Measurements from ENCODE around the gene SUGCT.

Gene SUGCT

DNA sequence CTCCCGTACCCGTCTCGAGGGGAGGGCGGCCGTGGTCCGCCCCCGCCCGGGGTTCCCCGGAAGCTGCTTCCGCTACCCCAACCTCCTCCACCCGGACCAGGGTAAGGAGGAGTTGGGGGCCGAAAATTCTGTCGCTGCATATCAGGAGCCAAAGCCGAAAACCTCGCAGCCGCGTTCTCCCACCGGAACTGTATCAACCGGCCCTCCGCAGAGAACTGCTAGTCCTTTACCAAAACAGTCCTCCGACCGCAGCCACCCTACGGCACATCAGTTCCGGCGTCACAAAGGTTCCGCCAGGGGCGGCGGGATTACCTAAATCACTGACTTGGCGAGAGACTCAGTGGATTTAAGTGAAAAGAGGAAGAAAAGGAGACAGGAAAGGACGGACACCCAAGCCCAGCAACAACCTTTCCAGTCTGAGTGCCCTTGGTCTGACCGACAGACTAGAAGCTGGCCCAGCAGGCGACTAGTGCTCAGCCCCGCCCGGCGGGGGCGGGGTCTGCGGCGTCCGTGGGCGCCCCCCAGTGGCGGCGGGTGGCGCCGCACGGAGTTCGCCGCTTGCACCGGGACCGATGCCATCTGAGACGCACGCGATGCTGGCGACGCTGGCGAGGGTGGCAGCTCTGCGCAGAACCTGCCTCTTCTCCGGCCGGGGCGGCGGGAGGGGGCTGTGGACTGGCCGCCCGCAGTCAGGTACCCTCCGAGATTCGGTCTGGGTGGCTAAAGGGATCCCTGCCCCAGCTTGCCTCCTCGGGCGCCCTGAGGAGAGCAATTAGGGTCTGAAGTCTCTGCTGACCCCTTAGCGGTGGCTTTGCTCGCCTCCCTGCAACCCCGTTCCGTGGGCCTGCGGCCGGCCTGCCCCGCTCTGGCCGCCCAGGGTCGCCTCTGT, at the start of gene SUGCT, which contains the start of gene MPLKIP:
TSS of gene SUGCT (plus strand) at position 578 of the 889 bp plus-strand sequence.
TSS of gene MPLKIP (minus strand) at position 195 of the 889 bp plus-strand sequence. CDS start at position 140, 55 bp downstream.
- Histone ChIP-seq H3K4me3 (ENCODE audit: low read depth, low read length) (peak within 1 kb of the TSS; percentile 97), H3K9me3 (ENCODE audit: control insufficient read depth, insufficient read depth, low read depth, low read length) (no peaks in the 10 kb centered on the region), H3K36me3 (ENCODE audit: control insufficient read depth, insufficient read depth, low read length) (peaks cover 3% of the 10 kb centered on the region), H3K4me1 (ENCODE audit: control insufficient read depth, insufficient read depth, low read length) (peaks cover 6% of the 10 kb centered on the region; the same call in 1 of the 2 replicates), H3K27ac (ENCODE audit: low read depth, low read length) (peak within 1 kb of the TSS; percentile 87; the same call in 1 of the 2 replicates), H3K9ac (ENCODE audit: low read length) (peak within 1 kb of the TSS; percentile 87), H3K27me3 (ENCODE audit: control insufficient read depth, insufficient read depth, low read length) (peaks cover 16% of the 10 kb centered on the region)

DNA sequence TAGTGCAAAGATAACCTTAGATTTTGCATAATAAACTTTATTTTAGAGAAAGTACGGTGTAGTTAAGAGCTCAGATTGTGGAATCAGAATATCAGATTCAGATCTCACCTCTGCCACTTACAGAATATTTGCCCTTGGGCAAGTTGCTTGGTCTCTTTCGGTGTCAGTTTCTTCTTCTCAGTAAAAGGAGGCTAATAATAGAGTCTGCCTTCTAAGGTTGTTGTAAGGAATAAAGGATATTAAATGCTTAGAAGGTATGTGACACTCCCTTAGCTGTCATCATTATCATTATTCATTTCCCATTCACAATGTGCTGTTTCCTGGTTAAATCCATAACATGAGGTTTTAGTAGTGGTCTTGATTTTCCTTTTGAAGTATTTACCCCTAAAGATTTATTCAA, 42.6 kb upstream of the SUGCT start:
- Histone ChIP-seq H3K4me1 (ENCODE audit: control insufficient read depth, insufficient read depth, low read length) (peaks cover 12% of the 10 kb centered on the region), H3K9me3 (ENCODE audit: control insufficient read depth, insufficient read depth, low read depth, low read length) (no peaks in the 10 kb centered on the region), H3K4me3 (ENCODE audit: low read depth, low read length) (no peak overlapping the region), H3K27me3 (ENCODE audit: control insufficient read depth, insufficient read depth, low read length) (no peaks in the 10 kb centered on the region), H3K9ac (ENCODE audit: low read length) (no peak overlapping the region), H3K27ac (ENCODE audit: low read depth, low read length) (no peak overlapping the region), H3K36me3 (ENCODE audit: control insufficient read depth, insufficient read depth, low read length) (peaks cover 58% of the 10 kb centered on the region)

DNA sequence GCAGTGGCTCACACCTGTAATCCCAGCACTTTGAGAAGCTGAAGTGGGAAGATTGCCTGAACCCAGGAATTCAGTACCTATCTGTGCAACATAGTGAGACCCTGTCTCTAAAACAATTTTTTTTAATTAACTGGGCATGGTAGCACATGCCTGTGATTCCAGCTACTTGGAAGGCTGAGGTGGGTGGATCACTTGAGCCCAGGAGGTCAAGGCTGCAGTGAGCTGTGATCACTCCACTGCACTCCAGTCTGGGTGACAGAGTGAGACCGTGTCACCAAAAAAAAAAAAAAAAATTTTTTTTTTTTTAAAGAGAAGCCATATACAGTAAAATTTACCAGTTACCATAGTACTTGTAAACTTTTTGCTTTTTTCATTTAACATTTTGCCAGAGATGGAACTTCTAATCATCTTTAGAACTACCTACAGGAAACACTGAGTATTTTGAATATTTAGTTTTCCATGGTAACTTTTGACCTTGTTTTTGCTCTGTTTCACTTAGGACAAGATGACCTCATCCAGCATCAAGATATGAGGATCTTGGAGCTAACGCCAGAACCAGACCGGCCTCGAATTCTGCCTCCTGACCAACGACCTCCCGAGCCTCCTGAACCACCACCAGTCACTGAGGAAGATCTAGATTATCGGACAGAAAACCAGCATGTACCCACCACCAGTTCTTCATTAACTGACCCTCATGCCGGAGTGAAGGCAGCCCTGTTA, 41.0 kb upstream of the SUGCT start:
- Histone ChIP-seq H3K36me3 (ENCODE audit: control insufficient read depth, insufficient read depth, low read length) (peaks cover 46% of the 10 kb centered on the region), H3K4me3 (ENCODE audit: low read depth, low read length) (no peak overlapping the region), H3K27me3 (ENCODE audit: control insufficient read depth, insufficient read depth, low read length) (no peaks in the 10 kb centered on the region), H3K9ac (ENCODE audit: low read length) (no peak overlapping the region), H3K9me3 (ENCODE audit: control insufficient read depth, insufficient read depth, low read depth, low read length) (no peaks in the 10 kb centered on the region), H3K4me1 (ENCODE audit: control insufficient read depth, insufficient read depth, low read length) (peaks cover 12% of the 10 kb centered on the region), H3K27ac (ENCODE audit: low read depth, low read length) (no peak overlapping the region)

DNA sequence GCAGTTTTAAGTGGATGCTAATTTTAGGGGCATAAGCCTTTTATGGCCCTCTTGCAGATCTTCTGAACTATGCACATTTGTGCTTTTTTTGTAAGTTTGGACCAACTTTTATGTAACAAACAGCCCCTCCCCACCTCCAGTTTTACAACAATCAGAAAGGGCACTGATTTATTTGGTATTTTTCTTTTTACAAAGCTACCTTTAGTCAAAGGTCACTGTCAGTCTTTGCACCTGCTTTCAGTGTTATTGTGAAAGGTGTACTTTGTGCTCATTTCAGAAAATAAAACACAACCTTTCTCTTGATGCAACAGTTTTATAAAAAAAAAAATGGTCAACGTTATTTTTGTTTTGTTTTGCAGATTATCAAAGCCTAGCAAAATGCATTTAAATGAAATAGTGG, 39.6 kb upstream of the SUGCT start:
- peaks cover 36% of the 10 kb centered on the region for H3K36me3 ChIP-seq (ENCODE audit: control insufficient read depth, insufficient read depth, low read length)

DNA sequence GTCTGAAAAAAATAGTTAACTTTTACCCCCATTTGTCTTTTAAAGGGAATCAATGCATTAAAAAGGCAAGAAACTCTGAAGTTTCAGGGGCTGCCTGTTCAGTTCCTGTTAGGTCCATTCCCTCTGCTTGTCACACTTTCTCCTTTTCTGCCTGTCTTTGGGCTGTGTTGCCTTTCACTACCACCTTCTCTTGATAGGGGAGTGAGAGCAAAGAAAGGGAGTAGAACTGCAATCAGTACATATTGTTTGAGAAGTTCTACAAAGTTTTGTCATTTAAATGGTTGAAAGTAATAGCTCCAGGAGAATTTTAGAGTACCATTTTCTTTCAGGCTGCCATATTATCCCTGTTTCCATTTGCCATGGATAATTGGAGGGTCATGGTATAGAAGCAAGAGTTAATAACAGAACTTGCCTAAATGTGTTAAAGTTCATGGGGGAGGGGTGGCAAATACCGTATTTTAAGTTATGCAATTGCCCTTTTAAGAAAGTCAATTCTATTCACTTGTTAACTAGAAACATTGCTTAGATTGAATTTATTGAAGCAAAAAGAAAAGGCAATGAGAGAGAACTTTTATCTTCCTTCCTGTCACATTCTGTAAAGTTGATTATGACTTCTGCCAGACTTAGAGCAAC, 39.0 kb upstream of the SUGCT start:
- Histone ChIP-seq H3K4me1 (ENCODE audit: control insufficient read depth, insufficient read depth, low read length) (peaks cover 12% of the 10 kb centered on the region), H3K4me3 (ENCODE audit: low read depth, low read length) (no peak overlapping the region), H3K36me3 (ENCODE audit: control insufficient read depth, insufficient read depth, low read length) (peaks cover 36% of the 10 kb centered on the region), H3K9ac (ENCODE audit: low read length) (no peak overlapping the region), H3K9me3 (ENCODE audit: control insufficient read depth, insufficient read depth, low read depth, low read length) (no peaks in the 10 kb centered on the region), H3K27ac (ENCODE audit: low read depth, low read length) (no peak overlapping the region), H3K27me3 (ENCODE audit: control insufficient read depth, insufficient read depth, low read length) (no peaks in the 10 kb centered on the region)

More for the DNA sequence above, 39.6 kb upstream of the SUGCT start:
- no peaks in the 10 kb centered on the region for H3K27me3 ChIP-seq (ENCODE audit: control insufficient read depth, insufficient read depth, low read length)
- H3K27ac ChIP-seq (ENCODE audit: low read depth, low read length) = no peak overlapping the region
- H3K9me3 ChIP-seq (ENCODE audit: control insufficient read depth, insufficient read depth, low read depth, low read length) = no peaks in the 10 kb centered on the region
- H3K4me3 ChIP-seq (ENCODE audit: low read depth, low read length) = no peak overlapping the region
- H3K9ac ChIP-seq (ENCODE audit: low read length) = no peak overlapping the region
- H3K4me1 ChIP-seq (ENCODE audit: control insufficient read depth, insufficient read depth, low read length) = peaks cover 12% of the 10 kb centered on the region

DNA sequence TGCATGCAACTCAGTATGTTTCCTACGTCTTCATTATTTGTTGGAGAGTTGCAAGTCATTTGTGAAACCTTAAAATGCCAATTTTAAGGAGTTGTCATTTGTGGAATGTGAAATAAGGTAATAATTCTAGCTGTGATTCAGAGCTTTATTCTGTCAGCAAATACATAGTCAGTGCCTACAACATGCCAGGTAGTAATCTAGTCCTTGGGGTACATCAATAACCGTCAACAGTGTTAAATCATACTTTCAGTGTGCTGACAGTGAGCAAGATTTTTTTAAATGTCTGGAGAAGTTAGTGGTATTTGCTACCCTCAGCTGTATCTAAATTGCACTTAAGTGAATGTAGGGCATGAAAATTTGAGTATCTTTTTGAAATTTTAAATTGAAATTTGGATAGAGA, 37.1 kb upstream of the SUGCT start:
- H3K27me3 ChIP-seq (ENCODE audit: control insufficient read depth, insufficient read depth, low read length) = no peaks in the 10 kb centered on the region

DNA sequence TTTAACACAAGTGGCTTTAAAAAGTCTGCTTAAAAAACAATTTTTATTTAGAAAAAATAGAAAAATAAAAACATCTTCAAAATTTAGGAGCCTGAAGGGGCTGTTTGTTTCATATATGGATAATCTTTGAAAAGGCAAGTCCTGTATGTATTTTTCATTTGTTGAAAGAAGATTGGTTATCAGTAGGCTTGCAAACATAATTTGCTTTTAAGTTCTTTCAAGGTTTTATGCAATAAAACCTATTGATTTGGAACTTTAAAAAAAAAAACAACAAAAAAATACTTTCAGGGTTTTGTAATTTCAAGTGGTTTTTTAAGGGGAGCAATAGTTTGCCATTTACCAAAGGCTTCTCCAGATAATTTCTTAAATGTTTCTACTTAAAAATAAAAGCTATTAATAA, 36.0 kb upstream of the SUGCT start:
- H3K4me1 ChIP-seq (ENCODE audit: control insufficient read depth, insufficient read depth, low read length) = peaks cover 12% of the 10 kb centered on the region
- no peaks in the 10 kb centered on the region for H3K9me3 ChIP-seq (ENCODE audit: control insufficient read depth, insufficient read depth, low read depth, low read length)
- H3K9ac ChIP-seq (ENCODE audit: low read length) = no peak overlapping the region
- H3K27me3 ChIP-seq (ENCODE audit: control insufficient read depth, insufficient read depth, low read length) = no peaks in the 10 kb centered on the region
- no peak overlapping the region for H3K4me3 ChIP-seq (ENCODE audit: low read depth, low read length)
- peaks cover 16% of the 10 kb centered on the region for H3K36me3 ChIP-seq (ENCODE audit: control insufficient read depth, insufficient read depth, low read length)
- no peak overlapping the region for H3K27ac ChIP-seq (ENCODE audit: low read depth, low read length)

More for the DNA sequence above, 37.1 kb upstream of the SUGCT start:
- H3K9me3 ChIP-seq (ENCODE audit: control insufficient read depth, insufficient read depth, low read depth, low read length) = no peaks in the 10 kb centered on the region
- H3K4me1 ChIP-seq (ENCODE audit: control insufficient read depth, insufficient read depth, low read length) = peaks cover 12% of the 10 kb centered on the region
- H3K27ac ChIP-seq (ENCODE audit: low read depth, low read length) = no peak overlapping the region
- peaks cover 26% of the 10 kb centered on the region for H3K36me3 ChIP-seq (ENCODE audit: control insufficient read depth, insufficient read depth, low read length)
- H3K9ac ChIP-seq (ENCODE audit: low read length) = no peak overlapping the region
- H3K4me3 ChIP-seq (ENCODE audit: low read depth, low read length) = no peak overlapping the region

DNA sequence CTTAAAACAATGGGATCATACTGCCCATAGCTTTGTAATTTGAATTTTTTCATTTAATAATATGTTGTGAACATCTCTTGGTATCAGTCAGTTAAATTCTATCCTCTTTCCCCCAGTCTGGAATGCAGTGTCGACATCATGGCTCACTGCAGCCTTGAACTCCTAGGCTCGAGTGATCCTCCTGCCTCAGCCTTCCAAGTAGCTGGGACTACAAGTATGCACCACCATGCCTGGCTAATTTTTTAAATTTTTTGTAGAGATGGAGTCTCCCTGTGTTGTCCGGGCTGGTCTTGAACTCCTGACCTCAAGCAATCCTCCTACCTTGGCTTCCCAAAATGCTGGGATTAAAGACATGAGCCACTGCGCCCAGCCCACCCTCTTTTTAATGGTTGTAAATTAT, 35.0 kb upstream of the SUGCT start:
- no peaks in the 10 kb centered on the region for H3K9me3 ChIP-seq (ENCODE audit: control insufficient read depth, insufficient read depth, low read depth, low read length)
- peaks cover 12% of the 10 kb centered on the region for H3K4me1 ChIP-seq (ENCODE audit: control insufficient read depth, insufficient read depth, low read length)
- no peak overlapping the region for H3K27ac ChIP-seq (ENCODE audit: low read depth, low read length)
- peaks cover 6% of the 10 kb centered on the region for H3K36me3 ChIP-seq (ENCODE audit: control insufficient read depth, insufficient read depth, low read length)
- H3K27me3 ChIP-seq (ENCODE audit: control insufficient read depth, insufficient read depth, low read length) = no peaks in the 10 kb centered on the region
- H3K4me3 ChIP-seq (ENCODE audit: low read depth, low read length) = no peak overlapping the region
- H3K9ac ChIP-seq (ENCODE audit: low read length) = no peak overlapping the region

DNA sequence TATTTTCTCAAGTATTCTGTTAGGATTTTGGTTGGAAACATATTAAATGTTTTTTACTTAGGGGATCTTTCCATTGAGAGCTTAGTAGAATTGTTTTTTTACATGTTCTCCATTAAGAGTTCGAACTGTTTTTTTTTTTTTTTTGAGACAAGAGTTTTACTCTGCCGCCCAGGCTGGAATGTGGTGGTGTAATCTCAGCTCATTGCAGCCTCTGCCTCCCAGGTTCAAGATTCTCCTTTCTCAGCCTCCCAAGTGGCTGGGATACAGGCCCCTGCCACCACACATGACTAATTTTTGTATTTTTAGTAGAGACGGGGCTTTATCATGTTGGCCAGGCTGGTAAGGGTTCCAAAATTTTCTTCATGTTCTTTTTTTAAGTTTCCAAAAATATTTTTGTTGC, 33.6 kb upstream of the SUGCT start:
- H3K4me3 ChIP-seq (ENCODE audit: low read depth, low read length) = no peak overlapping the region
- H3K4me1 ChIP-seq (ENCODE audit: control insufficient read depth, insufficient read depth, low read length) = peaks cover 2% of the 10 kb centered on the region; the same call in 1 of the 2 replicates
- no peak overlapping the region for H3K27ac ChIP-seq (ENCODE audit: low read depth, low read length)
- no peak overlapping the region for H3K9ac ChIP-seq (ENCODE audit: low read length)
- H3K27me3 ChIP-seq (ENCODE audit: control insufficient read depth, insufficient read depth, low read length) = no peaks in the 10 kb centered on the region
- no peaks in the 10 kb centered on the region for H3K36me3 ChIP-seq (ENCODE audit: control insufficient read depth, insufficient read depth, low read length)
- H3K9me3 ChIP-seq (ENCODE audit: control insufficient read depth, insufficient read depth, low read depth, low read length) = no peaks in the 10 kb centered on the region

DNA sequence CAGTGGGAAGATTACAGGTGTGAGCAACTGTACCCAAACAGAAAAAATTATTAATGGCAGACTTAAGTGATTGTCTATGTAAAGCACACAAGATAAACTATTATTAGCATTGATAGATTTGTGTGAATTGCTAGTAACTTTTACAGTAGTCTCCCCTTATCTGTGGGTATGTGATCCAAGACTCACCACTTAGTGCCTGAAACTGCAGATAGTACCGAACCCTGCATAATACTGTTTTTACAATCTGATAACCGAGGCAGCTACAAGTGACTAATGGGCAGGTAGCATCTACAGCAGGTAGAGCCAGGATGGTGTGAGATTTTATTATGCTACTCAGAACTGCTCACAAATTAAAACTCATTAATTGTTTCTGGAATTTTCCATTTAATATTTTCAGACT, 31.9 kb upstream of the SUGCT start:
- H3K27me3 ChIP-seq (ENCODE audit: control insufficient read depth, insufficient read depth, low read length) = no peaks in the 10 kb centered on the region
- no peaks in the 10 kb centered on the region for H3K9me3 ChIP-seq (ENCODE audit: control insufficient read depth, insufficient read depth, low read depth, low read length)
- H3K9ac ChIP-seq (ENCODE audit: low read length) = no peak overlapping the region
- H3K4me3 ChIP-seq (ENCODE audit: low read depth, low read length) = no peak overlapping the region
- no peaks in the 10 kb centered on the region for H3K4me1 ChIP-seq (ENCODE audit: control insufficient read depth, insufficient read depth, low read length)
- no peak overlapping the region for H3K27ac ChIP-seq (ENCODE audit: low read depth, low read length)
- no peaks in the 10 kb centered on the region for H3K36me3 ChIP-seq (ENCODE audit: control insufficient read depth, insufficient read depth, low read length)

All from HUES6 (cell line).